Chondrocyte (in vitro differentiated cells): Measurements from ENCODE around the gene SERGEF. TPM values are rescaled to one million over a fixed set of nuclear protein-coding genes. Genes with fewer than 3 reads are reported as not detected.

Source experiments
- DNase-seq: peaks from one replicate; pipeline ENCODE4 v3.0.0; 2021; ENCODE audit warnings: mixed read lengths, low spot score
- H3K27ac Mint-ChIP-seq: one replicate; pipeline ENCODE4 v1.8.0; 2021; ENCODE audit warnings: mild to moderate bottlenecking, moderate library complexity, mixed read lengths; ENCODE audit not compliant: unreplicated experiment
- H3K27me3 Mint-ChIP-seq: 2 replicates; pipeline ENCODE4 v1.8.0; 2021; ENCODE audit warnings: low read depth, mixed read lengths
- H3K36me3 Mint-ChIP-seq: 2 replicates; pipeline ENCODE4 v1.8.0; 2021; ENCODE audit warnings: low read depth, mixed read lengths
- H3K4me1 Mint-ChIP-seq: 2 replicates; pipeline ENCODE4 v1.8.0; 2021; ENCODE audit warnings: low read depth, mild to moderate bottlenecking, mixed read lengths
- H3K4me3 Mint-ChIP-seq: one replicate; pipeline ENCODE4 v1.8.0; 2021; ENCODE audit warnings: mild to moderate bottlenecking, moderate library complexity, mixed read lengths; ENCODE audit not compliant: unreplicated experiment
- H3K9me3 Mint-ChIP-seq: 2 replicates; pipeline ENCODE4 v1.8.0; 2021; ENCODE audit warnings: low read depth, mixed read lengths
- total RNA-seq: library from RNA; stranded (reverse); gene quantifications from 3 replicates; pipeline ENCODE4 v1.2.1, GENCODE V29; 2021
- TF ChIP-seq, protein P1 (sequence below): fragments of 200-600 bp; sonication (generic); IDR thresholded peaks from 2 replicates; pipeline ENCODE4 v1.5.0; 2021; ENCODE audit warnings: antibody characterized with exemption, mild to moderate bottlenecking, moderate library complexity

The SERGEF gene
- total RNA-seq, 1 donor from 2014 or later: 37.6 TPM

DNA sequence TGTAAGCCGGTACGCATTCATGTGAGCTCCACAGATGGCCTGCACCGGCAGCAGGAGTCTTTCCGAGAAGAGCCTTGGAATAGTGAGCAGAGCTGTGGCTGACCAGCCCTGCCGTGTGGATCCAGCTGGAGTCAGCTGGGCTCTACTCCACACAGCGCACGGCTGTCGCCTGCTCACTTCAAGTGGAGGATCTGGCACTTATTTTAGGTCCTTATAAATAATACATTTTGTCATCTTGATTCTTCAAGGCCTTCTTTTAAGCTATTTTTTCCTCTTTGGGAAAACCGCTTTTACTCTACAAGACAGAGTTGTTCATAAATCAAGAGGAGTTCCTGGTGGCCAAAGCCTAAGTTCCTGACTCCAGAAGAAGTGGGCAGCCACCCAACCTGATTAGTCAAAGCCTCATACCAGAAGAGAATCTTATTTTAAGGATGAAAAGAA, 184.5 kb downstream of the SERGEF start:
- H3K9me3 Mint-ChIP-seq: no peaks in the 10 kb centered on the region
- TF ChIP-seq, protein P1, sequence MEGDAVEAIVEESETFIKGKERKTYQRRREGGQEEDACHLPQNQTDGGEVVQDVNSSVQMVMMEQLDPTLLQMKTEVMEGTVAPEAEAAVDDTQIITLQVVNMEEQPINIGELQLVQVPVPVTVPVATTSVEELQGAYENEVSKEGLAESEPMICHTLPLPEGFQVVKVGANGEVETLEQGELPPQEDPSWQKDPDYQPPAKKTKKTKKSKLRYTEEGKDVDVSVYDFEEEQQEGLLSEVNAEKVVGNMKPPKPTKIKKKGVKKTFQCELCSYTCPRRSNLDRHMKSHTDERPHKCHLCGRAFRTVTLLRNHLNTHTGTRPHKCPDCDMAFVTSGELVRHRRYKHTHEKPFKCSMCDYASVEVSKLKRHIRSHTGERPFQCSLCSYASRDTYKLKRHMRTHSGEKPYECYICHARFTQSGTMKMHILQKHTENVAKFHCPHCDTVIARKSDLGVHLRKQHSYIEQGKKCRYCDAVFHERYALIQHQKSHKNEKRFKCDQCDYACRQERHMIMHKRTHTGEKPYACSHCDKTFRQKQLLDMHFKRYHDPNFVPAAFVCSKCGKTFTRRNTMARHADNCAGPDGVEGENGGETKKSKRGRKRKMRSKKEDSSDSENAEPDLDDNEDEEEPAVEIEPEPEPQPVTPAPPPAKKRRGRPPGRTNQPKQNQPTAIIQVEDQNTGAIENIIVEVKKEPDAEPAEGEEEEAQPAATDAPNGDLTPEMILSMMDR: no peak
- H3K27me3 Mint-ChIP-seq: no peaks in the 10 kb centered on the region
- H3K36me3 Mint-ChIP-seq: no peaks in the 10 kb centered on the region
- no peak for DNase-seq
- no peaks in the 10 kb centered on the region for H3K4me1 Mint-ChIP-seq
- H3K4me3 Mint-ChIP-seq: no peak overlapping the region
- no peak overlapping the region for H3K27ac Mint-ChIP-seq

DNA sequence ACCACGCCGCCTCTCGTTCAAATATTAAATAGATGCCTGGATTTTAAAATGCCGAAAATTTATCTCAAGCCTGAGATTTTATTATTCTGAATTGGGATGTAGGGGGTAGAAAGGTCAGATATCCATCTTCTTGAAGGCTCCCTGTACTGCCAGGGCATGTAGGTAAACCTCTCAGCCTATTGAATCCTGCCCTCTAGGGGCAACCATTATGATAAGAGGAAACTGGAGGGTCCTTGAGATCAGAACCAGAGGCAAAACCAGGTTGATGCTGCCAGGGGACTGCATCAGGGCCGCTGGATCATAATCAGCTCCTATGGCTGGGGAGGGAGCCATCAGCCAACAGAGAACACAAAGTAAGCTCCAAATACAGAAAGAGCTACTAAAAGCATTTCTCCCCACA, 185.8 kb downstream of the SERGEF start:
- Mint-ChIP-seq H3K36me3 (no peaks in the 10 kb centered on the region), H3K27me3 (no peaks in the 10 kb centered on the region), H3K27ac (no peak overlapping the region), H3K4me3 (no peak overlapping the region), H3K9me3 (no peaks in the 10 kb centered on the region), H3K4me1 (peaks cover 9% of the 10 kb centered on the region)
- DNase-seq: no peak
- TF ChIP-seq, protein P1: peak; percentile 36

DNA sequence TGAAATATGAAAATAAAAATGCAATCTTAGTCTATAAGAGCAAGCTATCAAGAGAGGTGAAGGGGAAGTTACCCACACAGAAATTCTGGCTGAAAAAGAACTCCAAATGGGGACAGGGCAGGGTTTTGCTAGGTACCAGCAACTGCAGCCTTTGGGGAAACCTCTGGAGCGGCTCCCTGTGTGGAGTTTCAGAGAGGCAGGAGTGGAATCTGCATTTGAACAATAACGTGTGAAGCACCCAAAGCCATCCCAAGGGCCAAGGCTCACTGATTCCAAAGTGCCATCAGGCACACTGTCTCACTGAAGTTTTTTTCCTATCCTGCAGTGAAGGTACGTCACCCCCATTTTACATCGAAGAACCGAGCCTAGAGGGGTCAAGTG, 190.5 kb downstream of the SERGEF start:
- no peak for DNase-seq
- Mint-ChIP-seq H3K4me3 (no peak overlapping the region), H3K27me3 (no peaks in the 10 kb centered on the region), H3K4me1 (peaks cover 15% of the 10 kb centered on the region), H3K9me3 (no peaks in the 10 kb centered on the region), H3K27ac (peak overlapping the region; percentile 81), H3K36me3 (no peaks in the 10 kb centered on the region)
- TF ChIP-seq, protein P1: no peak

- H3K4me1 Mint-ChIP-seq: peaks cover 15% of the 10 kb centered on the region
- no peaks in the 10 kb centered on the region for H3K27me3 Mint-ChIP-seq
- no peak for DNase-seq
- no peaks in the 10 kb centered on the region for H3K9me3 Mint-ChIP-seq
- H3K27ac Mint-ChIP-seq: peak overlapping the region; percentile 81
- TF ChIP-seq, protein P1: no peak
- no peaks in the 10 kb centered on the region for H3K36me3 Mint-ChIP-seq
- H3K4me3 Mint-ChIP-seq: no peak overlapping the region
Observed at GRCh38 chr11:17821648-17822400, 191.0 kb downstream of the SERGEF start.

GRCh38 chr11:17816232-17816931, 196.5 kb downstream of the SERGEF start:
- DNase-seq: no peak
- no peaks in the 10 kb centered on the region for H3K27me3 Mint-ChIP-seq
- TF ChIP-seq, protein P1: no peak
- H3K27ac Mint-ChIP-seq: no peak overlapping the region
- no peaks in the 10 kb centered on the region for H3K36me3 Mint-ChIP-seq
- peaks cover 17% of the 10 kb centered on the region for H3K4me1 Mint-ChIP-seq
- H3K9me3 Mint-ChIP-seq: no peaks in the 10 kb centered on the region
- no peak overlapping the region for H3K4me3 Mint-ChIP-seq
